IMR-90 (cell line): ENCODE results near the gene ZMAT2. TPM values are rescaled to one million over a fixed set of nuclear protein-coding genes. Genes with fewer than 3 reads are reported as not detected.
"Not testable (repeated sequence)": the region's sequence is repeated elsewhere in the genome, so short reads cannot be mapped to it uniquely, and the experiment has no call there.

ENCODE experiments used
- ATAC-seq: fragments of 200-7000 bp; cut with Tn5 transposase; 2 replicates; pipeline ENCODE4 v1.9.1; 2020; ENCODE audit warnings: low read depth, mild to moderate bottlenecking, moderate library complexity
- BruUV-seq: library from RNA; stranded (reverse); fragments of 400-500 nt; replicated peaks from 2 replicates; lab custom pipeline; 2021; lab: Mats Ljungman, UMichigan
- CTCF ChIA-PET: fragments of 300-600 bp; formaldehyde crosslinking; extraction: SDS; loops from one replicate; lab custom pipeline; 2021; ENCODE audit warnings: antibody characterized with exemption; lab: Yijun Ruan, JAX
- POLR2A ChIA-PET: fragments of 300-600 bp; sonication (Branson Sonifier 250); formaldehyde crosslinking; loops from one replicate; lab custom pipeline; 2022; ENCODE audit warnings: antibody characterized with exemption; ENCODE audit not compliant: unreplicated experiment; lab: Charles Lee
- DNase-seq: peaks from one replicate; pipeline ENCODE4 v3.0.0; 2013
- H2AFZ ChIP-seq: replicated peaks from 2 replicates; pipeline ENCODE3; 2013; ENCODE audit warnings: low read length, mild to moderate bottlenecking; ENCODE audit not compliant: poor library complexity
- H2AK5ac ChIP-seq: 2 replicates; pipeline ENCODE4 v1.6.1; 2013; ENCODE audit warnings: low read depth, low read length, inconsistent platforms
- H2AK9ac ChIP-seq: replicated peaks from 2 replicates; pipeline ENCODE3; 2013; ENCODE audit warnings: mild to moderate bottlenecking, low read depth, low read length, moderate library complexity; ENCODE audit not compliant: poor library complexity
- H2BK120ac ChIP-seq: 2 replicates; pipeline ENCODE4 v1.6.1; 2013; ENCODE audit warnings: low read depth, low read length, inconsistent platforms
- H2BK15ac ChIP-seq: 3 replicates; pipeline ENCODE4 v1.6.1; 2013; ENCODE audit warnings: low read depth, low read length, inconsistent platforms
- H2BK20ac ChIP-seq: 2 replicates; pipeline ENCODE4 v1.6.1; 2013; ENCODE audit warnings: low read depth, mild to moderate bottlenecking, inconsistent platforms, low read length, moderate library complexity
- H2BK5ac ChIP-seq: 2 replicates; pipeline ENCODE4 v1.6.1; 2013; ENCODE audit warnings: mild to moderate bottlenecking, low read depth, low read length, inconsistent platforms; ENCODE audit not compliant: poor library complexity, severe bottlenecking
- H3K14ac ChIP-seq: replicated peaks from 2 replicates; pipeline ENCODE4 v1.6.1; 2013; ENCODE audit warnings: low read depth, low read length, inconsistent platforms
- H3K18ac ChIP-seq: 2 replicates; pipeline ENCODE4 v1.6.1; 2013; ENCODE audit warnings: low read depth, low read length, control low read depth
- H3K23ac ChIP-seq: 2 replicates; pipeline ENCODE4 v1.6.1; 2013; ENCODE audit warnings: low read depth, low read length, inconsistent platforms
- H3K27ac ChIP-seq: 2 replicates; pipeline ENCODE4 v1.5.1; 2013; ENCODE audit warnings: mild to moderate bottlenecking, control low read depth, low read length; ENCODE audit not compliant: insufficient read depth
- H3K27me3 ChIP-seq: 2 replicates; pipeline ENCODE4 v1.6.1; 2013; ENCODE audit warnings: low read length; ENCODE audit not compliant: control insufficient read depth, insufficient read depth
- H3K36me3 ChIP-seq: 2 replicates; pipeline ENCODE4 v1.6.1; 2013; ENCODE audit warnings: low read length, mixed read lengths; ENCODE audit not compliant: control insufficient read depth, insufficient read depth
- H3K4ac ChIP-seq: 2 replicates; pipeline ENCODE4 v1.6.1; 2013; ENCODE audit warnings: low read depth, low read length, inconsistent platforms
- H3K4me1 ChIP-seq: 2 replicates; pipeline ENCODE4 v1.6.1; 2013; ENCODE audit warnings: low read length, mixed read lengths; ENCODE audit not compliant: control insufficient read depth, insufficient read depth
- H3K4me2 ChIP-seq: 2 replicates; pipeline ENCODE4 v1.6.1; 2013; ENCODE audit warnings: low read depth, mild to moderate bottlenecking, control low read depth, low read length, moderate library complexity
- H3K4me3 ChIP-seq: 2 replicates; pipeline ENCODE4 v1.5.1; 2013; ENCODE audit warnings: low read depth, mild to moderate bottlenecking, control low read depth, low read length, moderate library complexity; ENCODE audit not compliant: insufficient read depth
- H3K56ac ChIP-seq: 2 replicates; pipeline ENCODE4 v1.6.1; 2013; ENCODE audit warnings: low read length, inconsistent platforms; ENCODE audit not compliant: insufficient read depth; ENCODE audit errors: extremely low read depth
- H3K79me1 ChIP-seq, 2 experiments: 2 replicates each; pipeline ENCODE4 v1.6.1; 2013; ENCODE audit warnings: low read length in 2 of 2, inconsistent platforms in 1 of 2, low read depth in 1 of 2
- H3K9ac ChIP-seq: 2 replicates; pipeline ENCODE4 v1.6.1; 2013; ENCODE audit warnings: low read depth, low read length, control low read depth
- H3K9me1 ChIP-seq: 2 replicates; pipeline ENCODE4 v1.6.1; 2013; ENCODE audit warnings: low read length, inconsistent platforms; ENCODE audit not compliant: insufficient read depth
- H3K9me3 ChIP-seq: 2 replicates; pipeline ENCODE4 v1.6.1; 2013; ENCODE audit warnings: low read length; ENCODE audit not compliant: control insufficient read depth, insufficient read depth
- H4K20me1 ChIP-seq: 2 replicates; pipeline ENCODE4 v1.6.1; 2013; ENCODE audit warnings: low read length, inconsistent platforms; ENCODE audit not compliant: insufficient read depth
- H4K5ac ChIP-seq: 2 replicates; pipeline ENCODE4 v1.6.1; 2013; ENCODE audit warnings: mild to moderate bottlenecking, low read depth, low read length, control low read depth
- H4K8ac ChIP-seq, 2 experiments: 2 replicates each; pipeline ENCODE4 v1.6.1; 2013; ENCODE audit warnings: low read depth in 2 of 2, low read length in 2 of 2, control low read depth in 1 of 2, inconsistent platforms in 1 of 2
- H4K91ac ChIP-seq: 2 replicates; pipeline ENCODE4 v1.6.1; 2013; ENCODE audit warnings: low read depth, low read length, inconsistent platforms; ENCODE audit not compliant: insufficient read depth
- CTCF ChIP-seq: conservative IDR thresholded peaks from 2 replicates; pipeline ENCODE4 v1.5.1; 2012; ENCODE audit warnings: mild to moderate bottlenecking, low read depth, low read length, improper control_type of control experiment
- RCOR1 ChIP-seq: IDR thresholded peaks from 2 replicates; pipeline ENCODE4 v1.6.1; 2012; ENCODE audit warnings: mild to moderate bottlenecking, low read length, improper control_type of control experiment; ENCODE audit not compliant: insufficient replicate concordance
- RFX5 ChIP-seq: IDR thresholded peaks from 2 replicates; pipeline ENCODE4 v1.8.0; 2012; ENCODE audit warnings: low read depth, mild to moderate bottlenecking, low read length, moderate library complexity
- WGBS, 2 experiments: methylation state at CpG; one replicate each; pipeline versions ENCODE4 v1.1.5 to v1.1.7; 2013; ENCODE audit warnings: missing lambda C conversion rate in 2 of 2; ENCODE audit not compliant: insufficient read length in 1 of 2; ENCODE audit errors: extremely low coverage in 2 of 2; 5-methylcytosine and 5-hydroxymethylcytosine counted together
- dilution Hi-C: fragments of 300-500 bp; cut with HindIII; formaldehyde crosslinking; loops from one replicate; pipeline ENCODE4 v1.14.3; 2018; ENCODE audit warnings: low sequenced_read_pairs; ENCODE audit not compliant: unreplicated experiment
- in situ Hi-C: fragments of 300-500 bp; cut with MboI; formaldehyde crosslinking; loops from 3 replicates; pipeline ENCODE4 v1.14.3; 2019; ENCODE audit warnings: low sequenced_read_pairs, inconsistent platforms, mixed read lengths
- intact Hi-C: fragments of 100-400 bp; cut with micrococcal nuclease; formaldehyde crosslinking; loops from 2 replicates; pipeline ENCODE4 v1.10.0; 2022
- polyA plus RNA-seq, 3 experiments: library from polyadenylated mRNA; depleted of rRNA; stranded (reverse); fragments of >200 nt; gene quantifications; 2 replicates each; pipeline ENCODE4 v1.2.3, GENCODE V29; 2012; ENCODE audit warnings: low replicate concordance in 1 of 3
- total RNA-seq: library from RNA; depleted of rRNA; stranded (reverse); fragments of >200 nt; gene quantifications from 2 replicates; pipeline ENCODE4 v1.2.3, GENCODE V29; 2012
- TF ChIP-seq, protein P1 (sequence below): fragments of 150-350 bp; IDR thresholded peaks from 2 replicates; pipeline ENCODE4 v1.6.1; 2017; ENCODE audit warnings: mild to moderate bottlenecking, antibody characterized with exemption, low read length, low read depth

The ZMAT2 gene
- total and polyA plus RNA-seq, 2 of the 4 experiments (the other 2 are of a cell fraction), result 16.3 to 41.2 TPM

GRCh38 chr5:140718266-140718592, 18.0 kb downstream of the ZMAT2 start:
- Histone ChIP-seq H3K4me2 (no peak overlapping the region), H2BK15ac (no peak overlapping the region), H2BK120ac (peak overlapping the region; percentile 81), H3K27ac (peak overlapping the region; percentile 66; the same call in 1 of the 2 replicates), H3K4me1 (0 out of 2 replicates have a peak, but pooled peaks cover 2% of the 10 kb centered on the region), H3K36me3 (no peaks in the 10 kb centered on the region), H3K79me1 (no peaks in the 10 kb centered on the region), H4K5ac (no peak overlapping the region), H2BK20ac (peak overlapping the region; percentile 89), H3K23ac (no peak overlapping the region), H3K9ac (no peak overlapping the region), H3K9me1 (no peaks in the 10 kb centered on the region), H3K4ac (peak overlapping the region; percentile 74; the same call in 1 of the 2 replicates), H4K20me1 (no peaks in the 10 kb centered on the region), H2BK5ac (peak overlapping the region; percentile 88), H3K14ac (no peak overlapping the region), H3K27me3 (no peaks in the 10 kb centered on the region), H2AFZ (peak overlapping the region; percentile 90), H3K18ac (peak overlapping the region; percentile 33; the same call in 1 of the 2 replicates), H3K4me3 (no peak overlapping the region), H4K8ac (peak overlapping the region in 1 of 2 experiments; percentile 52; a peak in 1 of 4 replicates), H3K56ac (no peak overlapping the region), H3K9me3 (no peaks in the 10 kb centered on the region), H4K91ac (0 out of 2 replicates have a peak overlapping the region, but pooled peaks have one; percentile 27), H2AK9ac (no peak overlapping the region), H2AK5ac (no peak overlapping the region)
- CTCF ChIA-PET, result no interaction called here
- intact Hi-C loops (no loop called here), dilution Hi-C loops (no loop called here), in situ Hi-C loops (no loop called here)
- BruUV-seq, result no TSS peak
- ATAC-seq (no peak), DNase-seq (no peak)
- no CpG with 5 or more reads among the region's 7 CpGs for WGBS, 2 experiments
- POLR2A ChIA-PET, result no interaction called here
- TF ChIP-seq RCOR1, result no peak
- TF ChIP-seq, protein P1, sequence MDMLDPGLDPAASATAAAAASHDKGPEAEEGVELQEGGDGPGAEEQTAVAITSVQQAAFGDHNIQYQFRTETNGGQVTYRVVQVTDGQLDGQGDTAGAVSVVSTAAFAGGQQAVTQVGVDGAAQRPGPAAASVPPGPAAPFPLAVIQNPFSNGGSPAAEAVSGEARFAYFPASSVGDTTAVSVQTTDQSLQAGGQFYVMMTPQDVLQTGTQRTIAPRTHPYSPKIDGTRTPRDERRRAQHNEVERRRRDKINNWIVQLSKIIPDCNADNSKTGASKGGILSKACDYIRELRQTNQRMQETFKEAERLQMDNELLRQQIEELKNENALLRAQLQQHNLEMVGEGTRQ, result no peak
- no peak for TF ChIP-seq RFX5
- TF ChIP-seq CTCF, result no peak

GRCh38 chr5:140720738-140721137, 20.5 kb downstream of the ZMAT2 start:
- H2BK5ac ChIP-seq, H3K9me3 ChIP-seq, H3K14ac ChIP-seq, H3K9me1 ChIP-seq, POLR2A ChIA-PET, H4K8ac ChIP-seq, H2BK20ac ChIP-seq, H3K4me2 ChIP-seq, H2AK9ac ChIP-seq, H2BK15ac ChIP-seq, H2AFZ ChIP-seq, H3K27ac ChIP-seq, H4K5ac ChIP-seq, H3K36me3 ChIP-seq, H3K23ac ChIP-seq, H4K91ac ChIP-seq, H3K9ac ChIP-seq, H2BK120ac ChIP-seq, in situ Hi-C loops, H2AK5ac ChIP-seq, H3K4ac ChIP-seq, H3K4me1 ChIP-seq, H3K27me3 ChIP-seq, H3K18ac ChIP-seq, ATAC-seq, H3K56ac ChIP-seq, H4K20me1 ChIP-seq, DNase-seq, H3K79me1 ChIP-seq, dilution Hi-C loops, BruUV-seq, H3K4me3 ChIP-seq: not testable (repeated sequence)
- intact Hi-C loops, result loop anchor here (1.0 to 10.0 kb wide), 3 partner anchors 347 to 476 kb away; no protein-coding TSS in a partner anchor
- no CpG with 5 or more reads among the region's 6 CpGs for WGBS, 2 experiments
- CTCF ChIA-PET, result interaction anchor here (0.6 kb wide), 1 partner anchor 8 kb away, joined by 7 read pairs; no protein-coding TSS in a partner anchor
